ACHN (cell line): ENCODE results near the gene LRRFIP1.

ENCODE experiments used
- DNase-seq: peaks from one replicate; pipeline ENCODE4 v3.0.0-alpha.2; 2015
- in situ Hi-C: cut with HindIII; loops from 2 replicates; pipeline ENCODE4 v1.10.0; 2017; ENCODE audit warnings: low sequenced_read_pairs, low pct_ligation_motif_present, low pct_unique_long_range_greater_than_20kb

The LRRFIP1 gene

GRCh38 chr2:237823544-237823943, 196.2 kb downstream of the LRRFIP1 start:
- in situ Hi-C loops = no loop called here
- DNase-seq = no peak

DNA sequence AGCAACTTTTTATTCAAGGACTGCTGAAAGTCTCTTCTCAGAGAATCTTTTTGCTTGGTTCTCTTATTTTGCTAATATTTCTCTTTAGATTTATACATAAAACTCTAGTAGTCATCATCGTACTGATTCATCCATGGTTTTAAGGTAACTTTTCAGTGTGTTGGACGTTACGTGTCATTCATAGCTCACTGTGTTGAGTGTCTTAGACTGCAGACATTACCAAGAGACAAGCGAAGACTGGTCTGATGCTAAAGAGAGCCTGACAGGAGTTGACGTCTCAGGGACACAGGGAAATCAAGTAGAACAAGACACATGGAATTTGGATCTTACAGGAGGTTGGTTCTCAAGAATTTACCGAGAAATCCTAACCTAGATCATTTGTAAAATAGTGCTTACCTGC, 196.7 kb downstream of the LRRFIP1 start:
- no peak for DNase-seq
- in situ Hi-C loops = no loop called here

- no peak for DNase-seq
- in situ Hi-C loops = no loop called here
Measured at GRCh38 chr2:237827421-237827987, 200.1 kb downstream of the LRRFIP1 start.
